GM12873 (cell line): Measurements from ENCODE around the gene SCAF8.

Experiments used
- TF ChIP-seq, protein P1 (sequence below): IDR thresholded peaks from 2 replicates; pipeline ENCODE4 v1.5.1; 2012; ENCODE audit warnings: low read depth, mild to moderate bottlenecking, moderate library complexity, low read length, control low read depth; ENCODE audit not compliant: insufficient read depth; ENCODE audit errors: missing control alignments

SCAF8 gene

GRCh38 chr6:154738551-154738961 lies 5.3 kb downstream of the SCAF8 start:
- TF ChIP-seq, protein P1, sequence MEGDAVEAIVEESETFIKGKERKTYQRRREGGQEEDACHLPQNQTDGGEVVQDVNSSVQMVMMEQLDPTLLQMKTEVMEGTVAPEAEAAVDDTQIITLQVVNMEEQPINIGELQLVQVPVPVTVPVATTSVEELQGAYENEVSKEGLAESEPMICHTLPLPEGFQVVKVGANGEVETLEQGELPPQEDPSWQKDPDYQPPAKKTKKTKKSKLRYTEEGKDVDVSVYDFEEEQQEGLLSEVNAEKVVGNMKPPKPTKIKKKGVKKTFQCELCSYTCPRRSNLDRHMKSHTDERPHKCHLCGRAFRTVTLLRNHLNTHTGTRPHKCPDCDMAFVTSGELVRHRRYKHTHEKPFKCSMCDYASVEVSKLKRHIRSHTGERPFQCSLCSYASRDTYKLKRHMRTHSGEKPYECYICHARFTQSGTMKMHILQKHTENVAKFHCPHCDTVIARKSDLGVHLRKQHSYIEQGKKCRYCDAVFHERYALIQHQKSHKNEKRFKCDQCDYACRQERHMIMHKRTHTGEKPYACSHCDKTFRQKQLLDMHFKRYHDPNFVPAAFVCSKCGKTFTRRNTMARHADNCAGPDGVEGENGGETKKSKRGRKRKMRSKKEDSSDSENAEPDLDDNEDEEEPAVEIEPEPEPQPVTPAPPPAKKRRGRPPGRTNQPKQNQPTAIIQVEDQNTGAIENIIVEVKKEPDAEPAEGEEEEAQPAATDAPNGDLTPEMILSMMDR: no peak

DNA sequence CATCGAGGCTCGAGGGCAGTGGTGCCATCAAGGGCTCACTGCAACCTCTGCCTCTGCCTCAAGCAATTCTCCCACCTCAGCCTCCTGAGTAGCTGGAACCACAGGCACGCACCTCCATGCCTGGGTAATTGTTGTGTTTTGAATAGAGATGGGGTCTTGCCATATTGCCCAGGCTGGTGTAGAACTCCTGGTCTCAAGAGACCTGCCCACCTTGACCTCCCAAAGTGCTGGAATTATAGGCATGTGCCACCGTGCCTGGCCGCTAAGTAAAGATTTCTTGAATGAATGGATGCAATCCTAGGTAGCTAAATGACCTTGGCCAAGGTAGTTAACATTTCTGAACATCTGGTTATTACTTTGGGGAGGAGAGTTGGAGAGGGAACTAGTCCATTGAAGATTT lies 7.4 kb downstream of the SCAF8 start:
- TF ChIP-seq, protein P1: no peak

- TF ChIP-seq, protein P1: no peak
Measured at GRCh38 chr6:154742891-154743290, 9.7 kb downstream of the SCAF8 start.

- TF ChIP-seq, protein P1: no peak
Measured at GRCh38 chr6:154745243-154745642, 12.0 kb downstream of the SCAF8 start.

GRCh38 chr6:154749341-154749740 lies 16.1 kb downstream of the SCAF8 start:
- TF ChIP-seq, protein P1: no peak

GRCh38 chr6:154751011-154751800 lies 18.0 kb downstream of the SCAF8 start:
- TF ChIP-seq, protein P1: no peak

- TF ChIP-seq, protein P1: no peak
Measured at GRCh38 chr6:154752022-154752421, 18.8 kb downstream of the SCAF8 start.
